ENCODE measurements around the gene SENP6.

DNA sequence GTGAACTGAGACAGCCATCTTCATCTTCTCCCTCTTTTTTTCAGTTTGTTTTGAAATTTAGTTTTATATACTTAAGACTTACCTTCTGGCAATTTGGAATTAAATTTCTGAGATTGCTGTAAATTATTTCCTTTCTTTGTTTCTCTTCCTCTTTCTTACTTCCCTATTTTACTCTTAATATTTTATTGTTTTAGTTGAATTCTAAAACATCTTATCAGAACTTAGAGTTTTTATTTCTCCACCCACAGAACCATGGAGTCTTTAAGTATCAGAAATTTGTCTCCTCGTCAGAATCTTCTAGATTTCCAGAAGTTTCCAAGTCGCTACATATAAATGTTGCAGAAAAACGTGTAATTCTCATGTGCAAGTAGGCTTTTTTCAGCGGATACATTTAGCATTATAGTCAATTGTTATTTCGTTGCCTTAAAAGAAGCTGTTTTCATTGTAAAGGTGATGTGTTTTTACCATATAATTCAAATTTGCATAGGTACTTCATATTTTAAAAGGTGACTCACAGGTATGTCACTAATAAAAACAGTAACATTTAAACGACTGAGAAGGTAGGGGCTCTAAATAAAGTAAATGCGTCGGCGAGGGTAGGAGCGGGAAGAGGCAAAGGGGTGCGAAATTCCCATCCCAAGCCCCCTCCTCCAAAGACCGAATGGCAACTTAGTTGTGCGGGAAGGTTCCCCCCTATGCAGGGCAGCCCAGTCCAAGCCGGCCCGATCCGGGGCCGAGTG lies 146.5 kb downstream of the SENP6 start:
- no peak for TF ChIP-seq POLR2A (IDR thresholded peaks at IDR 0.05)
- TF ChIP-seq, protein P1, sequence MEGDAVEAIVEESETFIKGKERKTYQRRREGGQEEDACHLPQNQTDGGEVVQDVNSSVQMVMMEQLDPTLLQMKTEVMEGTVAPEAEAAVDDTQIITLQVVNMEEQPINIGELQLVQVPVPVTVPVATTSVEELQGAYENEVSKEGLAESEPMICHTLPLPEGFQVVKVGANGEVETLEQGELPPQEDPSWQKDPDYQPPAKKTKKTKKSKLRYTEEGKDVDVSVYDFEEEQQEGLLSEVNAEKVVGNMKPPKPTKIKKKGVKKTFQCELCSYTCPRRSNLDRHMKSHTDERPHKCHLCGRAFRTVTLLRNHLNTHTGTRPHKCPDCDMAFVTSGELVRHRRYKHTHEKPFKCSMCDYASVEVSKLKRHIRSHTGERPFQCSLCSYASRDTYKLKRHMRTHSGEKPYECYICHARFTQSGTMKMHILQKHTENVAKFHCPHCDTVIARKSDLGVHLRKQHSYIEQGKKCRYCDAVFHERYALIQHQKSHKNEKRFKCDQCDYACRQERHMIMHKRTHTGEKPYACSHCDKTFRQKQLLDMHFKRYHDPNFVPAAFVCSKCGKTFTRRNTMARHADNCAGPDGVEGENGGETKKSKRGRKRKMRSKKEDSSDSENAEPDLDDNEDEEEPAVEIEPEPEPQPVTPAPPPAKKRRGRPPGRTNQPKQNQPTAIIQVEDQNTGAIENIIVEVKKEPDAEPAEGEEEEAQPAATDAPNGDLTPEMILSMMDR (IDR thresholded peaks at IDR 0.05): no peak

Measured in prostate gland (tissue), 2 donors.